OCI-LY7 (cell line): ENCODE results near the gene GHDC. TPM values are rescaled to one million over a fixed set of nuclear protein-coding genes. Genes with fewer than 3 reads are reported as not detected.

Source experiments
- BruUV-seq: library from RNA; stranded (reverse); fragments of 400-500 nt; replicated peaks from 2 replicates; lab custom pipeline; 2021; lab: Mats Ljungman, UMichigan
- CTCF ChIA-PET: fragments of 300-600 bp; sonication (Branson Sonifier 250); formaldehyde crosslinking; loops from one replicate; lab custom pipeline; 2022; ENCODE audit warnings: antibody characterized with exemption; ENCODE audit not compliant: unreplicated experiment; lab: Charles Lee
- POLR2A ChIA-PET: fragments of 300-600 bp; sonication (Branson Sonifier 250); formaldehyde crosslinking; loops from one replicate; lab custom pipeline; 2022; ENCODE audit warnings: antibody characterized with exemption; lab: Charles Lee
- DNase-seq: peaks from one replicate; pipeline ENCODE4 v3.0.0-alpha.2; 2015; ENCODE audit warnings: low spot score
- H2AFZ ChIP-seq: fragments of 200-600 bp; sonication (generic), shearing (Covaris generic); 2 replicates; pipeline ENCODE4 v1.6.1; 2014; ENCODE audit warnings: mild to moderate bottlenecking, antibody characterized with exemption, low read length, moderate library complexity
- H3K27ac ChIP-seq: fragments of 200-600 bp; sonication (generic); 2 replicates; pipeline ENCODE4 v1.5.1; 2014; ENCODE audit warnings: mixed run types, low read depth, mild to moderate bottlenecking, moderate library complexity, low read length, inconsistent platforms; ENCODE audit not compliant: poor library complexity, severe bottlenecking
- H3K36me3 ChIP-seq: fragments of 200-600 bp; sonication (generic); 2 replicates; pipeline ENCODE4 v1.6.1; 2014; ENCODE audit warnings: mild to moderate bottlenecking, antibody characterized with exemption, low read length, moderate library complexity, mixed read lengths; ENCODE audit not compliant: insufficient read depth
- H3K4me1 ChIP-seq: fragments of 200-600 bp; sonication (generic); 2 replicates; pipeline ENCODE4 v1.5.1; 2014; ENCODE audit warnings: mild to moderate bottlenecking, low read length; ENCODE audit not compliant: insufficient read depth, poor library complexity, severe bottlenecking
- H3K4me2 ChIP-seq: fragments of 200-600 bp; sonication (generic); 2 replicates; pipeline ENCODE4 v1.6.1; 2014; ENCODE audit warnings: mild to moderate bottlenecking, low read length
- H3K4me3 ChIP-seq: fragments of 200-600 bp; sonication (generic); 2 replicates; pipeline ENCODE4 v1.5.1; 2014; ENCODE audit warnings: mild to moderate bottlenecking, low read depth, low read length; ENCODE audit not compliant: poor library complexity, severe bottlenecking
- H3K79me2 ChIP-seq: fragments of 200-600 bp; sonication (generic); 2 replicates; pipeline ENCODE4 v1.6.1; 2016; ENCODE audit warnings: low read depth, mild to moderate bottlenecking, low read length, moderate library complexity, mixed read lengths; ENCODE audit not compliant: insufficient read depth
- H3K9me2 ChIP-seq: fragments of 200-600 bp; sonication (generic); 2 replicates; pipeline ENCODE4 v1.6.1; 2016; ENCODE audit warnings: mild to moderate bottlenecking, low read length, mixed read lengths; ENCODE audit not compliant: insufficient read depth
- H3K9me3 ChIP-seq: fragments of 200-600 bp; sonication (generic); 2 replicates; pipeline ENCODE4 v1.6.1; 2014; ENCODE audit warnings: mild to moderate bottlenecking, mixed run types, low read length, mixed read lengths
- H4K20me1 ChIP-seq: fragments of 200-600 bp; sonication (generic); 2 replicates; pipeline ENCODE4 v1.6.1; 2014; ENCODE audit warnings: mild to moderate bottlenecking, antibody characterized with exemption, low read length, moderate library complexity, mixed read lengths; ENCODE audit not compliant: insufficient read depth
- CTCF ChIP-seq: fragments of 200-600 bp; sonication (generic); conservative IDR thresholded peaks from 2 replicates; pipeline ENCODE4 v1.5.1; 2014; ENCODE audit warnings: mild to moderate bottlenecking, antibody characterized with exemption, low read length, moderate library complexity, mixed read lengths
- EZH2phosphoT487 ChIP-seq: fragments of 200-600 bp; sonication (generic); IDR thresholded peaks from 2 replicates; pipeline ENCODE4 v1.6.1; 2018; ENCODE audit warnings: low read depth, borderline replicate concordance, mild to moderate bottlenecking, mixed run types, antibody characterized with exemption, low read length, moderate library complexity, mixed read lengths
- intact Hi-C: fragments of 100-400 bp; cut with micrococcal nuclease; formaldehyde crosslinking; loops from one replicate; pipeline ENCODE4 v1.10.0; 2022; ENCODE audit not compliant: unreplicated experiment
- total RNA-seq, 2 experiments: library from RNA; depleted of rRNA in 1 of 2; stranded (reverse); fragments of >200 nt in 1 of 2; shearing (Covaris generic) in 1 of 2; gene quantifications; 2 replicates each; pipeline ENCODE4 v1.2.3, GENCODE V29; 2014 to 2022

GHDC gene
- total RNA-seq, 2 experiments from 2014 or later, result 30.0 to 33.2 TPM

GRCh38 chr17:42200706-42201457 is 6.6 kb upstream of the GHDC start:
- H3K4me1 ChIP-seq, result peaks cover 6% of the 10 kb centered on the region
- no peaks in the 10 kb centered on the region; the same call in 1 of the 2 replicates for H3K79me2 ChIP-seq
- H2AFZ ChIP-seq, result no peak overlapping the region
- no peak for DNase-seq
- H3K4me2 ChIP-seq, result no peak overlapping the region
- POLR2A ChIA-PET, result no interaction called here
- CTCF ChIA-PET, result no interaction called here
- no peak overlapping the region for H3K27ac ChIP-seq
- no peaks in the 10 kb centered on the region for H4K20me1 ChIP-seq
- H3K36me3 ChIP-seq, result peaks cover 2% of the 10 kb centered on the region; the same call in 1 of the 2 replicates
- BruUV-seq, result TSS peak; percentile 62
- intact Hi-C loops, result no loop called here
- no peaks in the 10 kb centered on the region for H3K9me3 ChIP-seq
- H3K9me2 ChIP-seq, result no peaks in the 10 kb centered on the region
- TF ChIP-seq CTCF (no peak), EZH2phosphoT487 (no peak)
- H3K4me3 ChIP-seq, result no peak overlapping the region

- BruUV-seq, result no TSS peak
- Histone ChIP-seq H3K36me3 (no peaks in the 10 kb centered on the region; the same call in 1 of the 2 replicates), H3K9me3 (no peaks in the 10 kb centered on the region), H3K4me2 (no peak overlapping the region), H3K4me3 (no peak overlapping the region), H3K79me2 (no peaks in the 10 kb centered on the region; the same call in 1 of the 2 replicates), H4K20me1 (no peaks in the 10 kb centered on the region), H3K9me2 (no peaks in the 10 kb centered on the region), H3K4me1 (peaks cover 9% of the 10 kb centered on the region), H3K27ac (no peak overlapping the region), H2AFZ (no peak overlapping the region)
- ChIA-PET POLR2A (no interaction called here), CTCF (no interaction called here)
- TF ChIP-seq EZH2phosphoT487 (no peak), CTCF (no peak)
- DNase-seq, result no peak
- intact Hi-C loops, result no loop called here
Observed at GRCh38 chr17:42199416-42200011, 5.2 kb upstream of the GHDC start.
